Breast epithelium (tissue), 4 donors: Measurements from ENCODE around the gene OSBPL3. TPM values are rescaled to one million over a fixed set of nuclear protein-coding genes. Genes with fewer than 3 reads are reported as not detected.

Experiments used
- DNase-seq, 2 donors: peaks; one replicate each; pipeline ENCODE4 v3.0.0-alpha.2; 2019; ENCODE audit warnings: low spot score in 2 of 2
- H3K27ac ChIP-seq, 2 donors: fragments of 200-600 bp; sonication (generic) in 1 of 2; one replicate each; pipeline ENCODE4 v1.5.1; 2016 to 2019; ENCODE audit warnings: mild to moderate bottlenecking in 1 of 2
- H3K27me3 ChIP-seq, 2 donors: fragments of 200-600 bp; sonication (generic) in 1 of 2; one replicate each; pipeline versions ENCODE4 v1.5.1 to v1.6.0; 2017 to 2019; ENCODE audit warnings: control low read depth in 1 of 2, mild to moderate bottlenecking in 1 of 2
- H3K36me3 ChIP-seq: fragments of 200-600 bp; one replicate; pipeline ENCODE4 v1.5.1; 2019
- H3K4me1 ChIP-seq, 2 donors: fragments of 200-600 bp; sonication (generic); one replicate each; pipeline ENCODE4 v1.5.1; 2016 to 2019; ENCODE audit warnings: control low read depth in 1 of 2
- H3K4me3 ChIP-seq, 3 donors: fragments of 200-600 bp; sonication (generic); 1 replicate in 2 of 3; 2 replicates in 1 of 3; pipeline ENCODE4 v1.5.1; 2016 to 2019; ENCODE audit warnings: mild to moderate bottlenecking in 3 of 3, moderate library complexity in 2 of 3
- H3K9me3 ChIP-seq, 2 donors: fragments of 200-600 bp; sonication (generic) in 1 of 2; one replicate each; pipeline ENCODE4 v1.5.1; 2016 to 2019; ENCODE audit warnings: control low read depth in 1 of 2
- POLR2A ChIP-seq: fragments of 450-650 bp; IDR thresholded peaks from one replicate; pipeline ENCODE4 v1.6.1; 2016; ENCODE audit warnings: antibody characterized with exemption, mild to moderate bottlenecking, moderate library complexity
- POLR2AphosphoS5 ChIP-seq, 3 donors: sonication (generic); formaldehyde crosslinking; IDR thresholded peaks; one replicate each; pipeline ENCODE4 v1.6.1; 2017; ENCODE audit warnings: antibody characterized with exemption in 3 of 3
- intact Hi-C: fragments of 100-400 bp; cut with DNase I; formaldehyde crosslinking; loops from one replicate; pipeline ENCODE4 v1.15.1; 2023; ENCODE audit warnings: low total_unique reads
- total RNA-seq, 3 donors: library from RNA; depleted of rRNA; stranded (reverse); fragments of >200 nt; gene quantifications; one replicate each; pipeline ENCODE4 v1.1.0, GENCODE V29; 2016
- TF ChIP-seq, protein P1 (sequence below), 3 donors: fragments of 450-650 bp; IDR thresholded peaks; one replicate each; pipeline ENCODE4 v1.5.1; 2016 to 2017; ENCODE audit warnings: antibody characterized with exemption in 3 of 3, mild to moderate bottlenecking in 3 of 3, moderate library complexity in 3 of 3

OSBPL3 gene
- total RNA-seq, 3 donors from 2014 or later, result 6.4 to 20.5 (median 8.5) TPM

GRCh38 chr7:25009257-25009656 lies 29.3 kb upstream of the OSBPL3 start:
- no peaks in the 10 kb centered on the region for H3K36me3 ChIP-seq
- H3K4me3 ChIP-seq, result no peak overlapping the region
- H3K9me3 ChIP-seq, result peaks cover 0 to 8% of the 10 kb centered on the region in 2 donors
- no peak for TF ChIP-seq POLR2A
- no peak for DNase-seq
- intact Hi-C loops, result no loop called here
- no peak overlapping the region for H3K27ac ChIP-seq
- H3K27me3 ChIP-seq, result no peaks in the 10 kb centered on the region
- H3K4me1 ChIP-seq, result no peaks in the 10 kb centered on the region

DNA sequence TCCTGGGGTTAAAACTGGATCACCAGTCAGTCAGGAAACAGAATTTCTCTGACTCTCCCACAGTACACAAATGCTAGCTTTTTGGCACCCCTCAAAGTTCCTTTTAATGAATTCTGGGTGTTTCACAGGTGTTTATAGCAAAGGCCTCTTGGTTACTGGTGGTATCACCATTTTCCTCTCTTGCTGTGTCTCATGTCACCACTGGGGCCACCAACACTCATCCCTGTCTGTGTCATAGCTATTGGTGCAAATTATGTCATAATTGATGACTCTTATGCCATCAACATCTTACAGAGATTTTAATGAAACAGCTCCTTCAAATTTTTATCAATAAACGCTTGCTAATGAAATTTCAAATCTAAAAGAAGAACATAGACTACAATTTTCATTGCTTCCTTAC lies 27.7 kb upstream of the OSBPL3 start:
- no peak for DNase-seq
- H3K9me3 ChIP-seq, result peaks cover 0 to 8% of the 10 kb centered on the region in 2 donors
- intact Hi-C loops, result no loop called here
- no peak overlapping the region for H3K4me3 ChIP-seq
- H3K36me3 ChIP-seq, result no peaks in the 10 kb centered on the region
- no peaks in the 10 kb centered on the region for H3K27me3 ChIP-seq
- H3K4me1 ChIP-seq, result no peaks in the 10 kb centered on the region
- no peak overlapping the region for H3K27ac ChIP-seq
- TF ChIP-seq POLR2A, result no peak
- TF ChIP-seq, protein P1, sequence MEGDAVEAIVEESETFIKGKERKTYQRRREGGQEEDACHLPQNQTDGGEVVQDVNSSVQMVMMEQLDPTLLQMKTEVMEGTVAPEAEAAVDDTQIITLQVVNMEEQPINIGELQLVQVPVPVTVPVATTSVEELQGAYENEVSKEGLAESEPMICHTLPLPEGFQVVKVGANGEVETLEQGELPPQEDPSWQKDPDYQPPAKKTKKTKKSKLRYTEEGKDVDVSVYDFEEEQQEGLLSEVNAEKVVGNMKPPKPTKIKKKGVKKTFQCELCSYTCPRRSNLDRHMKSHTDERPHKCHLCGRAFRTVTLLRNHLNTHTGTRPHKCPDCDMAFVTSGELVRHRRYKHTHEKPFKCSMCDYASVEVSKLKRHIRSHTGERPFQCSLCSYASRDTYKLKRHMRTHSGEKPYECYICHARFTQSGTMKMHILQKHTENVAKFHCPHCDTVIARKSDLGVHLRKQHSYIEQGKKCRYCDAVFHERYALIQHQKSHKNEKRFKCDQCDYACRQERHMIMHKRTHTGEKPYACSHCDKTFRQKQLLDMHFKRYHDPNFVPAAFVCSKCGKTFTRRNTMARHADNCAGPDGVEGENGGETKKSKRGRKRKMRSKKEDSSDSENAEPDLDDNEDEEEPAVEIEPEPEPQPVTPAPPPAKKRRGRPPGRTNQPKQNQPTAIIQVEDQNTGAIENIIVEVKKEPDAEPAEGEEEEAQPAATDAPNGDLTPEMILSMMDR (IDR thresholded peaks at IDR 0.05), result no peak
- TF ChIP-seq POLR2AphosphoS5 (IDR thresholded peaks at IDR 0.05), result no peak

- Histone ChIP-seq H3K27ac (no peak overlapping the region), H3K4me3 (no peak overlapping the region), H3K36me3 (no peaks in the 10 kb centered on the region), H3K27me3 (no peaks in the 10 kb centered on the region), H3K9me3 (peaks cover 0 to 8% of the 10 kb centered on the region in 2 donors), H3K4me1 (no peaks in the 10 kb centered on the region)
- TF ChIP-seq, protein P1 (IDR thresholded peaks at IDR 0.05), result no peak
- TF ChIP-seq POLR2A, result no peak
- TF ChIP-seq POLR2AphosphoS5 (IDR thresholded peaks at IDR 0.05), result no peak
- no peak for DNase-seq
- intact Hi-C loops, result no loop called here
Observed at GRCh38 chr7:25006276-25006675, 26.3 kb upstream of the OSBPL3 start.

DNA sequence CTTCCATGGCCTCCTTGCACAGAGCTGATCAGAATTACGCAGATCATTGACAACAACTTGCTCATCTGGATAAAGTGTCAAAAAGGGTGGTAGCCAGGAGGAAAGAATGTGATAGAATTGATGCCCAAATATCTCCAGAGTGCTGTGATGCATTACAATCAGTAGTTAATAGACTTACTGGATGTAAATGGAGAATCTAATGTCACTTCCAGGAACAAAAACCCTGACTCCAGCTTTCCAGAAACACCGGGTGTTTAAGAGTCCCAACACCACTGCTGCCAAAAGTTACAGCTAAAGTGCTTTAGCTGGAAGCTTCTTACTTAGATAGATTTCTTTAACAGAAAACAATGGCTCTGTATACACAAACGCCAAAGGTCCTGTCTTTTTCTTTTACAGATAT lies 25.7 kb upstream of the OSBPL3 start:
- no peak for DNase-seq
- Histone ChIP-seq H3K27ac (no peak overlapping the region), H3K27me3 (no peaks in the 10 kb centered on the region), H3K4me3 (no peak overlapping the region), H3K9me3 (peaks cover 0 to 8% of the 10 kb centered on the region in 2 donors), H3K36me3 (no peaks in the 10 kb centered on the region), H3K4me1 (no peaks in the 10 kb centered on the region)
- intact Hi-C loops, result no loop called here
- TF ChIP-seq POLR2A (no peak), POLR2AphosphoS5 (IDR thresholded peaks at IDR 0.05) (no peak)
- TF ChIP-seq, protein P1 (IDR thresholded peaks at IDR 0.05), result no peak

DNA sequence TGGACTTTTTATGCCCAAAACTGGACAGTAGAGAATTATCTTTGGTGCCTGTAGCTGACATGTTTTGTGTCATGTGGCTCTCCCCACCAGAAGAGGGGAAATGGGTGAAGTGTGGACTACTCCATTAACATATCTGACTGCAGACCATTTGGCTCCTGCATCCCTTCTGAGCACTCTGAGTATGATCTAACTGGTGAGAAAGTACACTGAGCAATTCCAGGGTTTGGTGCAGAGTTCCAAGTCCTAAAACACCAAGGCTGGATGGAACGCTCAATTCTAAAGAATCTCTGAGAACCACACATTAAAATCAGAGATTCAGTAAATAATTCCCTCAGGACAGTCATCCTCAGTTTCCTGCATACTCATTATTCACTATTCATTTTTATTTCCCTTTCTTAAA lies 22.8 kb upstream of the OSBPL3 start:
- Histone ChIP-seq H3K27me3 (no peaks in the 10 kb centered on the region), H3K27ac (no peak overlapping the region), H3K36me3 (no peaks in the 10 kb centered on the region), H3K4me3 (no peak overlapping the region), H3K4me1 (no peaks in the 10 kb centered on the region), H3K9me3 (no peaks in the 10 kb centered on the region)
- intact Hi-C loops, result no loop called here
- TF ChIP-seq POLR2A (no peak), POLR2AphosphoS5 (IDR thresholded peaks at IDR 0.05) (no peak)
- TF ChIP-seq, protein P1 (IDR thresholded peaks at IDR 0.05), result no peak
- no peak for DNase-seq

DNA sequence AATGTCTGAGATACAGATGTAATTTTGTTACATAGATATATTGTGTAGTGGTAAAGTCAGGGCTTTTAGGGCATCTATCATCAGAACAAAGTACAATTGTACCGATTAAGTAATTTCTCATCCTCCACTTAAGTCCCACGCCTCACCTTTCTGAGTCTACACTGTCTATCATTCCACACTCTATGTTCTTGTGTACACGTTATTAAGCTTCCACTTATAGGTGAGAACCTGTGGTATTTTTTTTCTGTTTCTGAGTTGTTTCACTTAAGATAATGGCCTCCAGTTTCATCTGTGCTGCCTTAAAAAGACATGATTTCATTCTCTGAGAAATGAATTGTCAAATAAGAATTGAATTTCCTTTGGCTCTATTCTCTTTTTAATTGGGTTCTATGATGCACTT lies 15.5 kb upstream of the OSBPL3 start:
- H3K4me1 ChIP-seq, result no peaks in the 10 kb centered on the region
- no peak overlapping the region for H3K4me3 ChIP-seq
- intact Hi-C loops, result no loop called here
- TF ChIP-seq POLR2AphosphoS5 (IDR thresholded peaks at IDR 0.05), result no peak
- TF ChIP-seq, protein P1 (IDR thresholded peaks at IDR 0.05), result no peak
- no peak for TF ChIP-seq POLR2A
- DNase-seq, result no peak
- H3K27ac ChIP-seq, result no peak overlapping the region
- no peaks in the 10 kb centered on the region for H3K27me3 ChIP-seq
- H3K9me3 ChIP-seq, result no peaks in the 10 kb centered on the region
- H3K36me3 ChIP-seq, result no peaks in the 10 kb centered on the region
